Stomach (tissue), 4 donors: ENCODE results near the gene SLC25A12.

Source experiments
- POLR2A ChIP-seq, 4 donors: fragments of 450-650 bp; IDR thresholded peaks; one replicate each; pipeline ENCODE4 v1.6.1; 2016; ENCODE audit warnings: antibody characterized with exemption in 4 of 4, control low read depth in 2 of 4, mild to moderate bottlenecking in 1 of 4, moderate library complexity in 1 of 4
- TF ChIP-seq, protein P1 (sequence below), 7 experiments: fragments of 450-650 bp in 4 of 7; fragments of 200-600 bp in 3 of 7; sonication (generic) in 3 of 7; IDR thresholded peaks; one replicate each; pipeline ENCODE4 v1.5.1; 2016 to 2019; ENCODE audit warnings: antibody characterized with exemption in 7 of 7, control low read depth in 2 of 7, mild to moderate bottlenecking in 1 of 7

DNA sequence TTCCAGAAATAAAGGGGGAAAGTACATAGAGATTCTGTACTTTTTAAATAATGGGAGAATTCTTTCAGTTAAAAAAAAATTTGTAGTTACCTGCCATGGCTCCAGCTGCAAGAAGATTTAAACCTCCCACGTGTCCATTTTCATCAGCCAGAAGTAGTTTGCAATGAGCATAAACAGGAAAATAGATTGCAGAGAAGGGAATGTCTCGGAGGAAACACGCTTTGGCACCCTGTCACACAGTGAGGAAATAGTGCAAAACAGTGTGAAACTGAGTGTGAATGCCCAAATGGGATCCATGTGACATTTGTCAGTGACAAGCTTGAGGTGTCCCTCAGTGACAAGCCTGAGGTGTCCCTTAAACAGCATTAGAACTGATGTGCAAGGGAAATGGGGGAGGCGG lies 102.7 kb downstream of the SLC25A12 start:
- TF ChIP-seq, protein P1, sequence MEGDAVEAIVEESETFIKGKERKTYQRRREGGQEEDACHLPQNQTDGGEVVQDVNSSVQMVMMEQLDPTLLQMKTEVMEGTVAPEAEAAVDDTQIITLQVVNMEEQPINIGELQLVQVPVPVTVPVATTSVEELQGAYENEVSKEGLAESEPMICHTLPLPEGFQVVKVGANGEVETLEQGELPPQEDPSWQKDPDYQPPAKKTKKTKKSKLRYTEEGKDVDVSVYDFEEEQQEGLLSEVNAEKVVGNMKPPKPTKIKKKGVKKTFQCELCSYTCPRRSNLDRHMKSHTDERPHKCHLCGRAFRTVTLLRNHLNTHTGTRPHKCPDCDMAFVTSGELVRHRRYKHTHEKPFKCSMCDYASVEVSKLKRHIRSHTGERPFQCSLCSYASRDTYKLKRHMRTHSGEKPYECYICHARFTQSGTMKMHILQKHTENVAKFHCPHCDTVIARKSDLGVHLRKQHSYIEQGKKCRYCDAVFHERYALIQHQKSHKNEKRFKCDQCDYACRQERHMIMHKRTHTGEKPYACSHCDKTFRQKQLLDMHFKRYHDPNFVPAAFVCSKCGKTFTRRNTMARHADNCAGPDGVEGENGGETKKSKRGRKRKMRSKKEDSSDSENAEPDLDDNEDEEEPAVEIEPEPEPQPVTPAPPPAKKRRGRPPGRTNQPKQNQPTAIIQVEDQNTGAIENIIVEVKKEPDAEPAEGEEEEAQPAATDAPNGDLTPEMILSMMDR (IDR thresholded peaks at IDR 0.05), result no peak
- TF ChIP-seq POLR2A (IDR thresholded peaks at IDR 0.05), result no peak
